ENCODE results near the gene UCK1. TPM values are rescaled to one million over a fixed set of nuclear protein-coding genes. Genes with fewer than 3 reads are reported as not detected.

Gene UCK1
- total RNA-seq, 3 donors from 2014 or later (not counting 1 experiment from before 2014, with no cell fraction given) = 29.9 to 35.2 (median 30.2) TPM

DNA sequence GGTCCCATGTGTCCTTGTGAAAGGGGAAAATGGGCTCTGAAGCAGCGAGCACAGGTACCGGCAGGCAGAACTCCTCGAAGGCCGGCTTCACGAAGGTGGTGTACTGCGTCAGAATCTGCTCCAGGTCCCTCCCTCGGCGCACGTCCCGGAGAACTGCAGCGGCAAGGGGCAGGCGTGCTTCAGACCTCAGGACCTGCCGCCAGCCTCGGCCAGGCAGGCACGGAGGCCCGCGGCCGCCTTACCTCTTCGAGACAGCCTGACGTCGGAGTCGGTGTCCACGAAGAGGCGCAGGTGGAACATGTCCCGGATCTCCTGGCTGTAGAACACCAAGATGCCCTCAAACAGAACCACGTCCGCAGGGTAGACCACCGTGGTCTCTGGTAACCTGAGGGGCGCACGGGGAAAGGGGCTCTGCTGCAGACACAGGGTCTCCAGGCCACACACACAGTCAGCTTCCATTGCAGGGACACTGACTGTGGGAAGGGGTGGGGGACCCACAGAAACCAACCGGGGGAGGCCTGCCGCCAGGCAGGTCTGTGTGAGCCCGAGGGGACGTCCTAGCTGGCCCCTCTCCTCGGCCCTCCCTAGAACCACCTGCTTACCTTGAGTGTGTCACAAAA, 2.1 kb downstream of the UCK1 start:
- H3K27ac Mint-ChIP-seq = no peak overlapping the region
- no peak for ATAC-seq
- WGBS (ENCODE audit: insufficient coverage) = 97% methylated on average over 35 of the region's 35 CpGs

DNA sequence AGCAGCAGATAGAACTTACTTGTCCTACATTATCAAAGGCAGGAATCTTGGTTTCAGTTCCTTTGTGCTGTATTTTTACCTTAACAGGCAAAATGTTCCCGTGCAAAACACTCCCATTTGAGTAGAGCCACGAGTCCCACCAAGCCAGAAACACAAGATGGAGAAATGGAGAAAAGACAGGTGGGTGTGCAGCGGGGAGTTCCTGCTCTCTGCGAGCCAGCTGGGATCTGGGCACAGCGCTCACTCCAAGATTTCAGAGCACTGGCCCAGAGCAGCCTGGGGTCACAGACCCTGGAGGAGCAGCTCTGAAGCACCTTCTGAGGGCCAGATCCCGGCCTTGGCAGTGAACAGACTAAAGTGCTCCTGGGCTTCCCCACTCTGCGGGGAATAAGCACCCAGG, 2.9 kb downstream of the UCK1 start:
- ATAC-seq = no peak
- peaks cover 18% of the 10 kb centered on the region for H3K4me1 ChIP-seq (ENCODE audit: control insufficient read depth, insufficient read depth, low read length)
- no peak overlapping the region for H3K4me3 ChIP-seq (ENCODE audit: low read length)
- no peaks in the 10 kb centered on the region for H3K9me3 Mint-ChIP-seq
- H3K9me3 ChIP-seq (ENCODE audit: control insufficient read depth, insufficient read depth, low read length) = no peaks in the 10 kb centered on the region
- no peak for DNase-seq
- 96% methylated on average over 6 of the region's 7 CpGs for WGBS (ENCODE audit: insufficient coverage)
- H3K27ac ChIP-seq (ENCODE audit: low read length) = no peak overlapping the region
- H3K36me3 ChIP-seq (ENCODE audit: control insufficient read depth, insufficient read depth, low read length) = peaks cover 45% of the 10 kb centered on the region
- peaks cover 6% of the 10 kb centered on the region for H3K36me3 Mint-ChIP-seq
- intact Hi-C loops (cut with micrococcal nuclease) = no loop called here
- peaks cover 0 to 10% of the 10 kb centered on the region in 2 donors for H3K4me1 Mint-ChIP-seq
- H3K27me3 Mint-ChIP-seq (ENCODE audit: low read depth in 2 of 2) = no peaks in the 10 kb centered on the region
- TF ChIP-seq, protein P1, sequence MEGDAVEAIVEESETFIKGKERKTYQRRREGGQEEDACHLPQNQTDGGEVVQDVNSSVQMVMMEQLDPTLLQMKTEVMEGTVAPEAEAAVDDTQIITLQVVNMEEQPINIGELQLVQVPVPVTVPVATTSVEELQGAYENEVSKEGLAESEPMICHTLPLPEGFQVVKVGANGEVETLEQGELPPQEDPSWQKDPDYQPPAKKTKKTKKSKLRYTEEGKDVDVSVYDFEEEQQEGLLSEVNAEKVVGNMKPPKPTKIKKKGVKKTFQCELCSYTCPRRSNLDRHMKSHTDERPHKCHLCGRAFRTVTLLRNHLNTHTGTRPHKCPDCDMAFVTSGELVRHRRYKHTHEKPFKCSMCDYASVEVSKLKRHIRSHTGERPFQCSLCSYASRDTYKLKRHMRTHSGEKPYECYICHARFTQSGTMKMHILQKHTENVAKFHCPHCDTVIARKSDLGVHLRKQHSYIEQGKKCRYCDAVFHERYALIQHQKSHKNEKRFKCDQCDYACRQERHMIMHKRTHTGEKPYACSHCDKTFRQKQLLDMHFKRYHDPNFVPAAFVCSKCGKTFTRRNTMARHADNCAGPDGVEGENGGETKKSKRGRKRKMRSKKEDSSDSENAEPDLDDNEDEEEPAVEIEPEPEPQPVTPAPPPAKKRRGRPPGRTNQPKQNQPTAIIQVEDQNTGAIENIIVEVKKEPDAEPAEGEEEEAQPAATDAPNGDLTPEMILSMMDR (IDR thresholded peaks at IDR 0.05) = no peak
- H3K4me3 Mint-ChIP-seq = peak overlapping the region; percentile 68
- H3K27ac Mint-ChIP-seq = no peak overlapping the region
- no peaks in the 10 kb centered on the region for H3K27me3 ChIP-seq (ENCODE audit: control insufficient read depth, insufficient read depth, low read length)

More for the DNA sequence above, 2.1 kb downstream of the UCK1 start:
- H3K4me1 Mint-ChIP-seq = peaks cover 0 to 10% of the 10 kb centered on the region in 2 donors
- TF ChIP-seq, protein P1 (IDR thresholded peaks at IDR 0.05) = no peak
- intact Hi-C loops (cut with micrococcal nuclease) = no loop called here
- no peaks in the 10 kb centered on the region for H3K9me3 Mint-ChIP-seq
- H3K27me3 Mint-ChIP-seq (ENCODE audit: low read depth in 2 of 2) = no peaks in the 10 kb centered on the region
- peaks cover 6% of the 10 kb centered on the region for H3K36me3 Mint-ChIP-seq
- no peak overlapping the region for H3K4me3 ChIP-seq (ENCODE audit: low read length)
- DNase-seq = no peak
- H3K4me1 ChIP-seq (ENCODE audit: control insufficient read depth, insufficient read depth, low read length) = peaks cover 18% of the 10 kb centered on the region
- H3K9me3 ChIP-seq (ENCODE audit: control insufficient read depth, insufficient read depth, low read length) = no peaks in the 10 kb centered on the region
- H3K4me3 Mint-ChIP-seq = no peak overlapping the region
- H3K27ac ChIP-seq (ENCODE audit: low read length) = no peak overlapping the region
- peaks cover 37% of the 10 kb centered on the region for H3K36me3 ChIP-seq (ENCODE audit: control insufficient read depth, insufficient read depth, low read length)
- H3K27me3 ChIP-seq (ENCODE audit: control insufficient read depth, insufficient read depth, low read length) = no peaks in the 10 kb centered on the region

DNA sequence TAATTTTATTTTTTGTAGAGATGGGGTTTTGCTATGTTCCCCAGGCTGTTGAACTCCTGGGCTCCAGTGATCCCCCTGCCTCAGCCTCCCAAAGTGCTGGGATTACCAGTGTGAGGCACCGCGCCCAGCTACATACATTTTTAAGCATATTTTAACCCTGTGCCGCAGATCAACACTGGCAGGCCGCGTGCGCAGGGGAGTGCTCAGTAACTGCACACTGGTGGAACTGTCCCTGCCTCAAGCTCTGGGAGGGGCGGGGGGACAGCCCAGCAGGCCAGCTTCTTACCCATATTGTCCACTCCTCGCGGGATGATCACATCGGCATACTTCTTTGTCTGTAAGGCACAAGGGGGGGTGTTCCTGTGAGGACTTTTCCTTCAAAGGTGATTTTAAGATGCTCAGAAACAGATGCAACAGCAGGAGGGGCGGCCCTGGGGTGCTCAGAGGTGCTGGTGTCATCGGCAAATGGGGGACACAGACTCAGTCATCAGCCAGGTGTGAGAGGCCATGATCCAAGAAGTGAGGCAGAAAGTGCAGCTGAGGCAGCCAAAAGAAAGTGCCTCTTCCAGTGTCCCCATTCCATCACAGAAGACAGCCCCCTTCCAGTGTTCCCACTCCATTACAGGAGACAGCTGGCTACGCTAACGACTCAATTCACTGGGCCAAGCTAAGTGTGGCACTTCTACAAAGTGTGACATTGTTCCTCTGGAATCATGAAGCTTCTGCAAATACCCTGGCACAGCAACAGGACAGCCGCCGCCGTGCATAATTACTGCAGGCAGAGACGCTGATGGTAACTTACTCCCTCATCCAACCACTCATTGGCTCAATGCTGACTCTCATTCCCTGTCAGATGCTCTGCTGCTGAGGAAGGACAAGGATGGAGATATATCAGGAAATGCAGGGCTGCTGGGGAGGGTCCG, 5.2 kb downstream of the UCK1 start:
- Histone ChIP-seq H3K27ac (ENCODE audit: low read length) (no peak overlapping the region), H3K4me1 (ENCODE audit: control insufficient read depth, insufficient read depth, low read length) (peaks cover 12% of the 10 kb centered on the region), H3K36me3 (ENCODE audit: control insufficient read depth, insufficient read depth, low read length) (peaks cover 62% of the 10 kb centered on the region), H3K4me3 (ENCODE audit: low read length) (no peak overlapping the region), H3K27me3 (ENCODE audit: control insufficient read depth, insufficient read depth, low read length) (no peaks in the 10 kb centered on the region), H3K9me3 (ENCODE audit: control insufficient read depth, insufficient read depth, low read length) (no peaks in the 10 kb centered on the region)
- Mint-ChIP-seq H3K4me3 (no peak overlapping the region), H3K36me3 (peaks cover 6% of the 10 kb centered on the region), H3K4me1 (peaks cover 0 to 10% of the 10 kb centered on the region in 2 donors), H3K27me3 (ENCODE audit: low read depth in 2 of 2) (no peaks in the 10 kb centered on the region), H3K27ac (no peak overlapping the region), H3K9me3 (no peaks in the 10 kb centered on the region)
- 98% methylated on average over 16 of the region's 19 CpGs for WGBS (ENCODE audit: insufficient coverage)
- intact Hi-C loops (cut with micrococcal nuclease) = no loop called here
- DNase-seq = no peak
- ATAC-seq = no peak
- TF ChIP-seq, protein P1 (IDR thresholded peaks at IDR 0.05) = no peak

All from natural killer cell (primary cell).